ENCODE data around the gene SAP30. TPM values are rescaled to one million over a fixed set of nuclear protein-coding genes. Genes with fewer than 3 reads are reported as not detected.

SAP30 gene
- total RNA-seq, 4 donors from 2014 or later: 10.9 to 18.4 (median 16.0) TPM

- no peak for DNase-seq (ENCODE audit: low spot score in 2 of 2)
- no peaks in the 10 kb centered on the region for H3K9me3 ChIP-seq
- H3K4me3 ChIP-seq: no peak overlapping the region
- WGBS: 19% methylated on average over 4 of the region's 4 CpGs
- TF ChIP-seq CTCF (IDR thresholded peaks at IDR 0.05) (peak; percentile 15 to 34), POLR2A (IDR thresholded peaks at IDR 0.05) (no peak)
- peaks cover 5% of the 10 kb centered on the region for H3K4me1 ChIP-seq
- H3K36me3 ChIP-seq: no peaks in the 10 kb centered on the region
- H3K27me3 ChIP-seq: no peaks in the 10 kb centered on the region
- no peak overlapping the region for H3K27ac ChIP-seq
Observed at GRCh38 chr4:173420324-173420752, 49.6 kb downstream of the SAP30 start.

GRCh38 chr4:173420801-173421200 lies 50.0 kb downstream of the SAP30 start:
- WGBS: 85% methylated on average over 2 of the region's 2 CpGs
- no peaks in the 10 kb centered on the region for H3K27me3 ChIP-seq
- no peaks in the 10 kb centered on the region for H3K9me3 ChIP-seq
- H3K27ac ChIP-seq: no peak overlapping the region
- no peaks in the 10 kb centered on the region for H3K36me3 ChIP-seq
- peaks cover 5% of the 10 kb centered on the region for H3K4me1 ChIP-seq
- no peak for DNase-seq (ENCODE audit: low spot score in 2 of 2)
- no peak overlapping the region for H3K4me3 ChIP-seq
- TF ChIP-seq CTCF (IDR thresholded peaks at IDR 0.05) (no peak), POLR2AphosphoS5 (IDR thresholded peaks at IDR 0.05) (no peak), POLR2A (IDR thresholded peaks at IDR 0.05) (no peak), EP300 (IDR thresholded peaks at IDR 0.05) (no peak)

GRCh38 chr4:173424899-173425805 lies 54.4 kb downstream of the SAP30 start:
- no peaks in the 10 kb centered on the region for H3K9me3 ChIP-seq
- no peak overlapping the region for H3K4me3 ChIP-seq
- WGBS: 56% methylated on average over 2 of the region's 2 CpGs
- peak overlapping the region; percentile 47 for H3K27ac ChIP-seq
- TF ChIP-seq CTCF (IDR thresholded peaks at IDR 0.05): no peak
- no peak for TF ChIP-seq POLR2A (IDR thresholded peaks at IDR 0.05)
- TF ChIP-seq POLR2AphosphoS5 (IDR thresholded peaks at IDR 0.05): no peak
- TF ChIP-seq EP300 (IDR thresholded peaks at IDR 0.05): no peak
- no peaks in the 10 kb centered on the region for H3K27me3 ChIP-seq
- H3K36me3 ChIP-seq: no peaks in the 10 kb centered on the region
- no peak for DNase-seq (ENCODE audit: low spot score in 2 of 2)
- H3K4me1 ChIP-seq: peaks cover 5% of the 10 kb centered on the region

GRCh38 chr4:173426064-173426463 lies 55.3 kb downstream of the SAP30 start:
- no peak for DNase-seq (ENCODE audit: low spot score in 2 of 2)
- 87% methylated on average over 2 of the region's 2 CpGs for WGBS
- H3K27ac ChIP-seq: no peak overlapping the region

More at GRCh38 chr4:173426064-173426463, 55.3 kb downstream of the SAP30 start:
- no peaks in the 10 kb centered on the region for H3K27me3 ChIP-seq
- no peak for TF ChIP-seq CTCF (IDR thresholded peaks at IDR 0.05)
- no peak for TF ChIP-seq POLR2AphosphoS5 (IDR thresholded peaks at IDR 0.05)
- no peak for TF ChIP-seq POLR2A (IDR thresholded peaks at IDR 0.05)
- no peak for TF ChIP-seq EP300 (IDR thresholded peaks at IDR 0.05)
- H3K36me3 ChIP-seq: no peaks in the 10 kb centered on the region
- no peaks in the 10 kb centered on the region for H3K4me1 ChIP-seq
- no peak overlapping the region for H3K4me3 ChIP-seq
- no peaks in the 10 kb centered on the region for H3K9me3 ChIP-seq

Other genes starting within 250 kb of the SAP30 start
- gene GALNT7, start 202.1 kb upstream of the SAP30 start, total RNA-seq: 10 to 100 TPM in 2 of 4 donors, 1 to 10 TPM in 2; 7.9 to 13.4 (median 9.5) TPM
- gene HMGB2, start 36.6 kb upstream of the SAP30 start, total RNA-seq: 10 to 100 TPM; 28.8 to 76.5 (median 34.2) TPM
- under 1 TPM; 0.16 to 0.47 (median 0.29) TPM for gene SCRG1, start 28.2 kb downstream of the SAP30 start, total RNA-seq
- gene HAND2, start 159.3 kb downstream of the SAP30 start, total RNA-seq: 1 to 10 TPM in 3 of 4 donors, under 1 TPM in 1; 0.96 to 5.0 (median 3.3) TPM